DMS79 treated with DMSO at 0.1 percent for 48 hours (cell line): ENCODE results near the gene LLCFC1.

ENCODE experiments used
- DNase-seq: peaks from one replicate; lab custom pipeline; 2025; lab: John Stamatoyannopoulos, UW

LLCFC1 gene

DNA sequence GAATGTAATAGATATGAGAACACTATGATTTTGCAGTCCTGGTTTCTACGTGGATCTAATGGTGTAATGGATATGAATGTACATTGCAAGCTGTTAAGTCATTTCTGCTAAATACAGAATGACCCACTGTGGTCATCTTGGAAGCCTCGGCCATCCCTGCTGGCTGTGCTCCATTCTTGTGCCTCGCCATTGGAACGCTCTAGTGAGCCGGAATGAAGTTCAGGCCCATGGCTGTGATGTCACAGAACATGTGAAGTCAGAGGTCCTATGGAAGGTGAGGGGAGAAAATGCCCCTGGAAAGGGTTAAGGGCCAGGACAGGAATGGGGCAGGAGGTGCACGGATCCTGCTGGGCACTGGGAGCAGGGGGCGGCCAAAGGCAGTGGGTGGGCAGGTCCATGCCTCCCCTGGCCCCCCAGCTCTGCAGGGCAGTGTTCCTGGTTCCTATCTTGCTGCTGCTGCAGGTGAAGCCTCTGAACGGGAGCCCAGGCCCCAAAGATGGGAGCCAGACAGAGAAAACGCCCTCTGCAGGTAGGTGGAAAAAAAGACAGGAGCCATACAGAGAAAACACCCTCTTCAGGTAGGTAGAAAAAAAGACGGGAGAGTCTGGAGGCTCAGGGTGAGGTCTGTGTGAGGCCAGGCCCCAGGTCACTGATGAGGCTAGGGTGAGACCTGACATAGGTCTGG lies at the start of gene LLCFC1:
Gene LLCFC1 (plus strand): TSS at position 259 of the 685 bp plus-strand sequence. CDS start 138 bp downstream, at position 397.
- no peak for DNase-seq

DNA sequence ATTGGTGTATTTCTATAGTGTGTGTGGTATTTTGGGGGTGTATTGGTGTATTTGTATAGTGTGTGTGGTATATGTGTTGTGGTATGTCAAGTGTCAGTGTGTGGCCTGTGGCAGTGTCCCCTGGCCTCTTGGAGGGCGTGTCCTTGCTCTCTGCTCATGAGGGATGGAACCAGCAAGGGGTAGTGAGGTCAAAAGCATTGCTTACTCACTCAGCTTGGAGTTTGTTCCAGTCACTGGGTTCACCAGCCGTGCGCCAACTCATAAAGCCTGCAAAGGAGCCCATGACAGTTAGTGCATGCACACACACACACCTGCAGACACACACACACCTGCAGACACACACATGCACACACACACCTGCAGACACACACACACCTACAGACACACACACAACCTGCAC lies 49.5 kb upstream of the LLCFC1 start:
- DNase-seq, result no peak

DNA sequence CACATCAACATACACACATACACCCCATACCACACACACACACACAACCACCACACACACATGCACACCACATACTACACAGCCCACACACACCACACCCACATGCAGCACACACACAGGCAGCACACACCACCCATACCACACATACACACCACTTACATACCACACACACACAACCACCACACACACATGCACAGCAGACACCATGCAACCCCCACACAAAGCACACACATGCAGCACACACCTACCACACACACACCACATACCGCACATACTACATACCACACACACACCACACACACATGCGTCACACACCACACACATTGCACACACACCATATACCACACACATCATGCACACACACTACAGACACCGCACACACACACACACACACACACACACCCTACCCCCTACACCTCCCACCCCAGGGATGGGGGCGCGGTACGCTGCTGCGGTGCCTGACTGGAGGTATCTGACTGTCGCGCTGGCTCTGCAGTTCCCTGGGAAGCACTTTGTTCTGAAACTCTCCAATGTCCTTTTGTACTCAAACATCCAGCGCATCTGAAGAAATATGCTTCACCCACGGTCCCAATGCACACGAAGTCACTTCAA lies 48.3 kb upstream of the LLCFC1 start:
- DNase-seq, result no peak

DNA sequence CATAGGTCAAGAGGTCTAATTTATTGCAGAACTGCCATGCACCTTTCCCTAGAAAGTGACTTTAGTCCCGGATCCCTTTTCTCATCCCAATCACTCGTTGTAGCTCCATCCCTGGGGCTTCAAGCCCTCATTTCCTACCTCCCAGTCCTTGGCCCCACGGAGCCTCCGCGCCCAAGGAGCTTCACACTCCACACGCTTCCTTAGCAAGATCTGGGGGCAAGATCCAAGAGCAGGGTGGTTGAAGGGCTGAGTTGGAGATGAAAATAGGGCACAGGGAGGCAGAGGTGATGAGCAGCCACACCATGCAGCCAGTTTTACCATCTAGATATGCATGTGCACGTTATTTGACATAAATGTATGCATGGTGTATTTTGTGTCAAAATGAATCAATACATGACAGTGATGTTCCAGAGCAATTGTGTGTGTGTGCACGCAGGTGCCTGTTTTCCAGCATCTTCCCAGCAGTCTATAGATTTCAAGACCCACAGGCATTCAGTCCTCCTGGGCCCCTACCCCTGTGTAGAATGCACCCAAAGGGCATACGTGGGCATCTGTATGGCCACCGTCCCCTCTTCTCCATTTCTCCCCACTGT lies 47.7 kb upstream of the LLCFC1 start:
- DNase-seq, result no peak

DNA sequence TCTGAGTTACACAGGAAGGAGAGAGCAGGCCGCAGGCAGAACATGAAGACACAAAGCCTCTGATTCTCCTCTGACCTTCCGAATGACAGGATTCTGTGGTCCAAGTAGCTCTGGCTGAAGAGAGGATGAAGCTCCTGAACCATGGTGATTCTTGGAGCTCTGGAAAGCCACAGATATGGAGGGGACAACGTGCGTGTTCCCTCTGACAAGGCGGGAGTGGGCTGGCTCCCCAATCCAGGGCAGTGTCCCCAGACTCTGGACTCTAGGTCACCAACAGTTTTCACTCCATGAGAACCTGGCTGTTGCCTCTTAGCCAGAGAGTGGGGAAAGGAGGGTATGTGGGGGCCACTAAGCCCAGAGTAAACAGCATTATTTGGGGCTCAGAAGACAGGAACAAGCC lies 46.3 kb upstream of the LLCFC1 start:
- DNase-seq, result no peak

DNA sequence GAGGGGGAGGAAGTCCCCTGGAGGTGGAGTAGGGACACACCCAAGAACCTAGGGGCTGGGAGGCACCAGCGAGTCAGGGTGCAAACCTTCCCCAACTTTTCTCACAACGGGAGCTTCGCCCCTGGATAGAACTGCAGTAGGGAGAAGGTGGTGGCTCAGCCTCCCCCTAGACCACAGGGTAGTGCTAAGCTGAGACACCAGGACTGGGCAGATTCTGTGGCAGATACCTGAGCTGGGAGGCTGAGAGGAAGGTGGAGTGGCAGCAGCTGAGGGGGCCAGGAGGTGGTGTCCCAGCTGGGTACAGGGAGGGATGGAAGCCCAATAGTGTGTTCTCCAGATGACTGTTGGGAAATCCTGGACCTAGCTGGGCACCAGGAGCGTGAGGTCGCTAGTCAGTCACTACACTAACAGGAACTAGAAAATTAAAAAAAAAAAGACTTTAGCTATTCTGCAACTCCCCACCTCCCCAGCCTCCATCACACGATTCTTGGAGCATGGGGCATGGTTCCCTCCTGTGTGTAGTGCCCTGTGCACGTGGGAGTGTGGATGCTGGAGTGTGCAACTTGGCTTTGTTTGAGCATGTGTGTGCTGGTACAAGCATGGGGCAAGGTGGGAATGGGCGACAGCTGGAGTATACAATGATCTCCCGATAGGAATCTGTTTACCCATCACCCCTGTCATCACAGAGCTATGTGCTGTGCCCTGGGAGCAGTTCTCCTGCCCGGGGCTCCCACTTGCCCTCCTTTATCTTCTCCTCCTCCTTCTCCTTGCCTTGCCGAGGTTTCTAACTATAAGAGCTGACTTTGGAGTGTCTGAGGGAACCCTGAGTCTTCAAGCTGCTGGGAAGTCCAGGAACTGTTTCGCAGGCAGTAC lies 44.9 kb upstream of the LLCFC1 start:
- DNase-seq, result no peak

DNA sequence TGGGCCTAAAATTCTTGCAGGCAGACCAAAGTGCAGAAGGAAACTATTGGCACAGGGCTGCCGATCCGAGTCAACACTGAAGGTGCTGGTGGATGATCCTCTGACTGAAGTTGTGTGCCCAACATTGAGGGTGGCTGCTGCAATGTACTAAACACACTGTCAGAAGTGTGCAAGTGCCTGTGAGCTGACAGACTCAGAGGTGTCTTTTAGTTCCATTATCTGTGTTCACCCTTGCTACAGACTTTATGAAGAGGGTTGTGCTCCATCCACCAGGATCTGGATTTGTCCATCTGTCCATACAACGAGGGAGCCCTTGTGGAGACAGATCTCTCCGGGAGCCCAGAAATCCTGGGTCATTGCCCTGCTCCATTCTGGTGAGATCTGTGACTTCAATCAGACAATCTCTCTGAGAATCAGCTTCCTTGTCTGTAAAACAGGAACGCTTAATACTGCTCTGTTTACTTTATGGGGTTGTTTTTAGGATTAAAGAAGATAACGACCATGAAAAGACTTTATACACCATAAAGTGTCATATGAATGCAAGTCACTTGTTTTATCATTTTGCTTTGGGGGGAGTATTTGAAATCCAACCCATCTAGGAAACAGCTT lies 44.2 kb upstream of the LLCFC1 start:
- no peak for DNase-seq

DNA sequence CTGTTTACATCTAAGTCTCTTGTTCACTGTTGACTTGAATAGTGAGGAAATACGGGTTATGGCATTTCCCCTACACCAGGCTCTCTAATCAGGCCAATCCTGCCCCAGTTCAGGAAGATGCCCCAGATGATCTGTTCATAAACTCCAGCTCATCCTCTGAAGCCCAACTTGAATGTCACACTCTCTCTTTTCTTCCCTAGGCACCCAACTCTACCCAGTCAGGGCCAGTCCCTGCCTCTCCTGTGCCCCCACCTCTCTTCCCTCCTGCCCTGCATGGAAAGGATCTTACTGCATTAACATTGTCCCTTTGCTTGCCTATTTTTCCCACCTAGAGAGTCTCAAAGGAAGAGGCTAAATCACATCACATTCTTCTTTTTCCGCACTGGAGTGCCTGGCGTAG lies 43.1 kb upstream of the LLCFC1 start:
- DNase-seq, result no peak

DNA sequence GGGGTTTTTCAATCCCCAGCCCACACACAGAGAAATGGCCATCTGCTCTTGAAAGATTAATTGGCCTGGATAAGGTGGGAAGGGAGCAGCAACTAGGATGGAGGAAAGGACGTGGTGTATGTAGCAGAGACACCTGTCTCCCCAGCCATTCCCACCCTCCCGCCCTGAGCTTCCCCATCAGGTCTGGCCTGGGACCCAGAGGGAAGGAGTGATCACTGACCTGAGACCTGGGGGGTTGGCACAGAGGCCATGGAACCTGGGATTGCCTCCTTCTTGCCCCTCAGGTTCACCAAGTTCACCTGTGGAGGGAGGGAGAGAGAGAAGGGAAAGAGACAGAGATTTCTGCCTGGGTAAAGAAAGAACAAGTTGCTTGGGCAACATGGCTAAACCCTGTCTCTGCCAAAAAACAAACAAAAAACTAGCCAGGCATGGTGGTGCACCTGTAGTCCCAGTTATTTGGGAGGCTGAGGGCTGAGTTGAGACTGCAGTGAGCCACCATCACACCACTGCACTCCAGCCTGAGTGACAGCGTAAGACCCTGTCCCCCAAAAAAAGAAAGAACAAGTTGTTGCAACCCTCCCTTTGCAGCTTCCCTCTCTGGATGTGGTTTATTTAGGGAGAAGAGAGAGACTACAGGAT lies 42.4 kb upstream of the LLCFC1 start:
- DNase-seq, result no peak

DNA sequence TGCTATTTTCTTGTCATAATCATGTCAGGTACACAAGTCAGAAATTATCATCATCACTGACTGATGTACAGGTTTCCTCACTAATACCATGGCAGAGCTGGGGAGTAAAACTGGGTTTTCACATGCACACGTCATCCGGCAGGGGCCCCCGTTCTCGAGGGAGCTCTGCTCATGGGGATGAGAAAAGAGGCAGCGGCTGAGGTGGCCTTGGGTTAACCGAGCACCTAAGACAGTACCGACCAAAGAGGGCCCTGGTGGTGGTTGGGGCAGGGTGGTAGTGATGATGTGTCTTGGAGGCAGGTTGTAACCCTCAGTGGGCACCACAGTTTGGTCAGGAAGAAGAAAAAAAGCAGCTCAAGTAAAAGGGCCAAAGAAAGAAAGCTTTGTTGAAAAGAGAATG lies 41.6 kb upstream of the LLCFC1 start:
- no peak for DNase-seq

DNA sequence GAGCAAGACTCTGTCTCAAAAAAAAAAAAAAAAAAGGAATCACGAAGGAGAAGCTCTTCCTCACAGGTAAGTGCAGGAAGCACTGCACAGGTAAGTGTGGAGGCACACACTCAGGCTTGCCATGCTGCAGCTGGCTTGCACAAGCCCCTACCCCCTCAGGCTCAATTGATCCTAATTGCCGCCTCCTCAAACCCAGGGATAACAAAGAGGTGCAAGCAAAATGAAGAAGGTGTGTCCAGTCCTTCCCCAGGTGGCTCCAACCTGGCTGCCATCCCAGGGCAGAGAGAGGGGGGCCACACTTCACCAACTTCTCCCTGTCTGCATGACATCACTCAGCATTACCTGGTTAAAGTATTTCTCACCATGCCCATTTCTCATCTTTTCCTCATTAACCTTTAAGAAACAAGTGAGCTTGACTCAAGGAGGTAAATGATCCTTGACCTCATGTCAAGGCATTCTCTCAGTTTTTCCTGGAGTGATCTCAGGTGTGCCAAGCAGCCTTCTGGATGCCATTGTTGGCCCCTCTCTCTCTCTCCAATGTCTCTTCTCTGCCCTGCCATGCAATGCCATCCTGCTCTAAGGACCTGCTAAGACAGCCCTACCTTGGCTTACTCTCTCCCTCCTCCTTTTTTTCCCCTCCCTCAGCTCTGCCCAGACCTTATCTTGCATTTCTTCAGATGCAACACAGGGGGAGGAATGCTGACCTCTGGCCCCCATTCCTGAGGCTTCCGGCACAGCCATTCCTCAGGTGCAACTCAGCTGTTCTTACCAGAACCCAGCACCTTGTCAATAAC lies 40.7 kb upstream of the LLCFC1 start:
- peak; percentile 61 for DNase-seq

DNA sequence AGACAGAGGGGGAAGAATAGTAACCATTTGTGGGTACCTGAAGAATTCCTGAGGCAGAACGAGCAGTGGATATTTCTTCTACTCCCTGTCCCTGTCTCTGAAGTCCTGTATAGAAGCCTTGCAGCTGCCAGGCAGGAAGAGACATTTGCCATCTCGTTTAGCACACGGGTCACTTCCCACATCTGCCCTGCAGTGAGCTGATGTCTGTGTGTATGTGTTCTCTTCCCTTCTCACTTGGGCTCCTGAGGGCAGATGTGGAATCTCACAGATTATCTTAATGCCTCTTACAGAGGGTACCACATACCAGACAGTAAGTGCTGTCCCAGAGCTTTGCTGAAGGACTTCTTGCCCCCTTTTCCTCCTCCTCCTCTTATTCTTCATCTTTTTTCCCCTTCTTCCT lies 39.6 kb upstream of the LLCFC1 start:
- no peak for DNase-seq

DNA sequence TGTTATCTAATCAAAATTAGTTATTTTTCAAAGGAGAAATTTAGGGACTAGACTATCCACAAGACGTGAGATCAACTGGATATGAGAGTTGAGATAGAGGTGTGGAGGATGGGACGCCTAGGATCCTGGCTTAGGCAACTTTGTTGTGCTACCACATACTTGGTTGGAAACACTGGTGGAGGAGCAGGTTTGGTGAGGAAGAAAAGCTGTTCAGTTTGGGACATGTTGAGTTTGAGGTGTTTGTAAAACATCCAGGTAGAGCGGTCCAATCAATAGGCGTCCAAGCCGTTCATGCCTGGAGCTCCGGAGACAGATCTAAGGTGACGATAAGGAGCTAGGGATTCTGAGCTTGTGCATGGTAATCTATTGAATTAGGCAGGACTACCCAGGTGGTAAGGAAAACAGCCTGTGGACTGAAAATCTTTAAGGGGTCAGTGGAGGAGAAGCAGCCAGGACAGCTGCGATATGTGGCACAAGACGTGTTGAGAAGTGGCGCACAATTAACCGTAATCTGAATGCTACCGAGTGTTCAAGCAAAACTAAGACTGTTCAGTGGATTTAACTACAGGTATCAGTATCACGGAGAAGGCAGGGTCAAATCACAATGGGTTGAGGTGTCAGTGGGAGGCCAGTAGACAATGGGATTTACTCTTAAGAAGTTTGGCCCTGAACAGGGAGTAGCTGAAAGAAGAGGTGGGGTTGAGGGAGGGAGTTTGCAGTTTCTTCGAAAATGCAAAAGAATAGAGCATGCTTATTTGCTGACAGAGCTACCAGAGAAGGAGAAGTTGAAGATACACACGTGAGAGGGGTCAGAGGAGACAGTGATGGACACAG lies 37.6 kb upstream of the LLCFC1 start:
- DNase-seq, result no peak

DNA sequence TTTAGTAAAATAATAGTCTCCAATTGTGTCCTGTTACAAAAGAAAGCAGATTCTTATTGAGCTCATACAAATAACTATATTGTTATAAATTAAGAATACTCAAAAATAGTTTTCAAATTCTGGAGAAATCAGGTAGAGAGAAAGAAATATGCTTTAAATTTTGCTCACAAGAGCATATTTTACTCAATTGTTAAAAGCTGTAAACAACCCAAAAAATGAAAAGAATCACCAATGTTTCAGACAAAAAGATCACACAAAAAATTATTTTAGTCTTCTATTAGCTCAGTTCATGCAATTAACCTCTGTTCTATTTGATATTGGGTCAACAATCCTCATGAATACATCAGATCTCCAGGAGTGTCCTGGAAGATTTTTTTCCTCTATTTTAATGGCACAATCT lies 35.2 kb upstream of the LLCFC1 start:
- no peak for DNase-seq

DNA sequence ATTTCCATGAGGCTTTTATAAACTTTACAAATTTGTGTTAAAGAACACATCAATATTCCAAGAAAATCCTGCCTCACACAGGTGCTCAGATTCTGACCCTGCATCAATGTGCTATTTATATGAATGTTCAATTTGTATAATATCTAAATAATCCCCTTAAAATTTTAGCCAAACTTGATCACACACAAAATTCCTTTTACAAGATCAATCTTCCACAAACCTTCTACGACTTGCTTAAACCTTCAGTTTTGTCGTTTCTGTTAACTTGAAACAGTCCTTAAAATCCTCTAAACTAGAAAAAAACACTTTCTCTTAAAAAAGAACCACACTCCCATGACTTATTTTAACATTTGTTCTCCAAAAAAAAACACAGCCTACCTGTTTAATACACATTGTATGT lies 33.5 kb upstream of the LLCFC1 start:
- no peak for DNase-seq

DNA sequence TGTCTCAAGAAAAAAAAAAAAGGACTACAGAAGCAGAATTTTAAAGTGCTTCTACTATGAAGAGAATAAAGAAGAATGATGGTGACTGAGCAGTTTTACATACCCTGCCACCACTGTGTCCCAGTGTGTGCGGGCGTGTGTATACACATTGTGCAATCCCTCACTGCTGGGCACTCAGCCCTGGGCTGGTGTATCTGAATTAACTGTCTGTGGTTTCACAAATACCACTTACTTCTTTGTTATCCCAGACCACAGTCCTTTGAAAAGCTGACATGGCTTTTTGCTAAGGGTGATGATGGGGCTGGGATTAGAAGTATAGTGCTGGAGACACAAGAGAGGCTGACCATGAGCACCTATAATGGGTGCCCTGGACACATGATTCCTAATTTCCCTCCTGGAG lies 32.6 kb upstream of the LLCFC1 start:
- no peak for DNase-seq

DNA sequence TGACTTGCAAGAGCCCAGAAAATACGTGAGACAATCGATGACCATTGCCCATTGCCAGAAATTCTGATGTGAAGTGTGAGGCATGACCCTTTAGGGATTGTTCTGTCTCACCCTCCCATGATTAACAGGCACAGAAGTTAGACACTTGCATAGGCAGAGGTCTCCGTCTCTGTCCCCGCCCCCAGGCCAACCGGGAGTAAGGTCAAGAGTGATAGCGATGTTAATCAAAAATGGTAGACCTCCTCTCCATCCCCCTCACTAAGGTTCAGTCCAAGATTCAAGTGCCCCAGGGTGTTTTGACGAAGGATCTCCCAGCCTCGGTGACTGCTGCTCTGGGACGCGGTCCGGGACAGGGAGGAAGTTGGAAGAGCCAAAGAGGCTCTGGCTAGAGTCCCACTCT lies 31.0 kb upstream of the LLCFC1 start:
- no peak for DNase-seq

DNA sequence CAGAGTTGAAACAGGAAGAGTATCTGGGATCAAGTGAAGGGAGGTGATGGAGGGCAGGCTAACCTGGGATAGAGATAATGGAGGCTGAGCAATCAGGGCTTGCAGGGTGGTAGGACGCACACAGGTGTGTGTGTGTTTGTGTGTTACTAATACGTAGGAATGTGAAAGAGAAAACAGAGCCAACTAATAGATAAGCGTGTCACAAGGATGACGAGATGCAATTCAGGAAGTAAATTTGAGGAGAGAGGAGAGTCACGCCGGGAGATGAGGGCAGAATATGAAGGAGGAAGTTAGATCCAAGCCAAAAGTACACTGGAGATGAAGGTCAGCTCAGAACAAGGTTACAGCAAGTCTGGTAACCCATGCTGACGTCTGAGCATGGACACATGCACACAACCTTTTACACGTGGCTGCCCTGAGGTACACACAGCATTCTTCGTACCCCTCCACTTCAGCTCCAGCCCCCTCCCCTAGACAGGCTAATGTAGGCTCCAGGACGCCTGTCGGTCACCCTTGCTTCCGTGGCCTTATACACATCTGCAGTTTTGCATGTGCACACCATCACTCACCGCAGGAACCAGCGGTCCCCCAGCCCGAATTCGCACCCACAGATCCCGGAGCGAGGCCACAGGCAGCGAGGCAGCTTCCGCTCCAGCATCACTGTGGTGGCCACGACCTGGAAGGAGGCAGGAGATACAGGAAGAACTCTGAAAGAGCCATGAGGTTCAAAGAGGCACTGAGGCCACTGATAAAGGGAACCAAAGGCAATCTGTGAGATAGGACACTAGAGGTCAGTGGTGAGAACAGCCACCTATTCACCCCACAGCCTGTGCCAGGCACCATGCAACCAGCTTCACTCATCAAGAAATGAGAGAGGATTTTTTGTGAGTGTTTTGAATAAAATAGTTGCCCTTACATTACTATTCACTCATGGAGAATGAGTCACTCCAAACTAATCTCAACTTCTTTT lies 30.1 kb upstream of the LLCFC1 start:
- DNase-seq, result no peak

DNA sequence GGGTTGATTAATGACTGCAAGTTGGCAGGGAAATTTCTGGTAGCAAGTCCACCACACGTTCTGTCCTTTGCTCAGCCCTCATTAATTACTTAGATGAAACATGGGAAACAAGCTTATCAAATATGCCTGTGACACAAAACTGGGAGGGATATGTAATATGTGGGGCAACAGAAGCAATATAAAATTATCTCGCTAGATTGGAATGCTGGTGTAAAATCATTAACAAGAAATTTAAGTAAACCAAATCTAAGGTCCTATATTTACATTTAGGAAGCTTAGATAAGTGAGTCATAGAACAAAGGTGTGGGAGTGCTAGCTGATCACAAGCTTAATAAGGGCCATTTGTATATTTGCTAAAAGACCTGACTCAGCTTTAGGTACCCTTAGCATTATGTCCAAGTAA lies 29.3 kb upstream of the LLCFC1 start:
- DNase-seq, result no peak
